ENCODE data around the gene SPP2.

- no peak for TF ChIP-seq CTCF (IDR thresholded peaks at IDR 0.05; ENCODE audit: low read length)
- no peak for TF ChIP-seq EZH2phosphoT487 (IDR thresholded peaks at IDR 0.05; ENCODE audit: low read length)
These were observed 59.7 kb downstream of the SPP2 start for GRCh38 chr2:234110219-234110618.

All from MM.1S (cell line).